Spleen (tissue), 11 donors: ENCODE data around the gene MBD3L3. TPM values are rescaled to one million over a fixed set of nuclear protein-coding genes. Genes with fewer than 3 reads are reported as not detected.
A peak's percentile ranks its signal among the peaks of the same experiment; 100 is the strongest.

Source experiments
- DNase-seq: peaks from one replicate; pipeline ENCODE4 v3.0.0-alpha.2; 2020
- H3K27ac ChIP-seq, 8 donors: fragments of 200-600 bp; sonication (generic) in 7 of 8; 1 replicate in 4 of 8; 2 replicates in 4 of 8; pipeline versions ENCODE4 v1.5.0 to v1.8.0; 2016 to 2021; ENCODE audit warnings: inconsistent platforms in 4 of 8, mild to moderate bottlenecking in 4 of 8, moderate library complexity in 1 of 8
- H3K27me3 ChIP-seq, 7 donors: fragments of 200-600 bp; sonication (generic) in 6 of 7; replicated peaks in 1 of 7; 1 replicate in 4 of 7; 2 replicates in 3 of 7; pipeline versions ENCODE4 v1.5.0 to v1.8.0; 2016 to 2021; ENCODE audit warnings: inconsistent platforms in 3 of 7, mild to moderate bottlenecking in 1 of 7
- H3K36me3 ChIP-seq, 6 donors: fragments of 200-600 bp; sonication (generic) in 5 of 6; 1 replicate in 4 of 6; 2 replicates in 2 of 6; pipeline versions ENCODE4 v1.5.0 to v1.8.0; 2016 to 2021; ENCODE audit warnings: inconsistent platforms in 2 of 6
- H3K4me1 ChIP-seq, 6 donors: fragments of 200-600 bp; sonication (generic) in 5 of 6; 1 replicate in 3 of 6; 2 replicates in 3 of 6; pipeline versions ENCODE4 v1.5.0 to v1.8.0; 2016 to 2021; ENCODE audit warnings: inconsistent platforms in 3 of 6
- H3K4me3 ChIP-seq, 8 donors: fragments of 200-600 bp; sonication (generic) in 7 of 8; 1 replicate in 4 of 8; 2 replicates in 4 of 8; pipeline versions ENCODE4 v1.5.0 to v1.8.0; 2016 to 2021; ENCODE audit warnings: inconsistent platforms in 4 of 8, mild to moderate bottlenecking in 4 of 8, moderate library complexity in 2 of 8
- H3K9me3 ChIP-seq, 8 donors: fragments of 200-600 bp; sonication (generic) in 7 of 8; 1 replicate in 4 of 8; 2 replicates in 4 of 8; pipeline versions ENCODE4 v1.5.0 to v1.8.0; 2016 to 2021; ENCODE audit warnings: inconsistent platforms in 4 of 8
- POLR2A ChIP-seq, 3 donors: fragments of 450-650 bp; IDR thresholded peaks; one replicate each; pipeline ENCODE4 v1.5.1; 2017; ENCODE audit warnings: antibody characterized with exemption in 3 of 3, mild to moderate bottlenecking in 1 of 3
- POLR2AphosphoS5 ChIP-seq, 3 donors: sonication (generic); formaldehyde crosslinking; IDR thresholded peaks; one replicate each; pipeline ENCODE4 v1.5.1; 2017; ENCODE audit warnings: antibody characterized with exemption in 3 of 3
- WGBS, 5 donors: extraction: QIAGEN DNeasy Blood & Tissue Kit in 3 of 5; methylation state at CpG; one replicate each; pipeline versions ENCODE4 v1.1.5 to v1.1.7; 2013 to 2018; 5-methylcytosine and 5-hydroxymethylcytosine counted together
- intact Hi-C: fragments of 100-400 bp; cut with DNase I; formaldehyde crosslinking; loops from one replicate; pipeline ENCODE4 v1.15.0; 2023; ENCODE audit warnings: low total_unique reads
- polyA plus RNA-seq, 3 donors: library from polyadenylated mRNA; stranded (reverse); fragments of 200-250 nt; gene quantifications; one replicate each; pipeline ENCODE4 v1.2.1, GENCODE V29; 2013
- total RNA-seq, 7 donors: library from RNA; depleted of rRNA in 3 of 7; stranded (reverse); fragments of >200 nt in 3 of 7; fragmentation: NEBNext Ultra II Directional in 4 of 7; extraction: Animal tissue kit (Norgen Biotek cat#: 25700) in 4 of 7; gene quantifications; one replicate each; pipeline versions ENCODE4 v1.1.0 to v1.2.1, GENCODE V29; 2016 to 2021
- TF ChIP-seq, protein P1 (sequence below), 11 experiments: fragments of 200-600 bp in 7 of 11; fragments of 450-650 bp in 4 of 11; sonication (generic) in 4 of 11; IDR thresholded peaks in 8 of 11; conservative IDR thresholded peaks in 3 of 11; 1 replicate in 7 of 11; 2 replicates in 4 of 11; pipeline versions ENCODE4 v1.4.0 to v1.8.0; 2016 to 2021; ENCODE audit warnings: antibody characterized with exemption in 11 of 11, inconsistent platforms in 4 of 11, mild to moderate bottlenecking in 1 of 11
- donor health status: healthy with polysubstance abuse.
- donor health status: DM: no; HTN: no; CAD: no; lungs with moderate emphysema.
- donor health status: DM: no; HTN: no; CAD: no.
- donor health status: Bipolar disorder and iron deficiency.
- donor health status: healthy.
- donor health status: DM: no; HTN: no; CAD: no.
- donor health status: DM: yes; HTN: yes; CAD: no.

The MBD3L3 gene
- total and polyA plus RNA-seq, 10 donors: not detected

DNA sequence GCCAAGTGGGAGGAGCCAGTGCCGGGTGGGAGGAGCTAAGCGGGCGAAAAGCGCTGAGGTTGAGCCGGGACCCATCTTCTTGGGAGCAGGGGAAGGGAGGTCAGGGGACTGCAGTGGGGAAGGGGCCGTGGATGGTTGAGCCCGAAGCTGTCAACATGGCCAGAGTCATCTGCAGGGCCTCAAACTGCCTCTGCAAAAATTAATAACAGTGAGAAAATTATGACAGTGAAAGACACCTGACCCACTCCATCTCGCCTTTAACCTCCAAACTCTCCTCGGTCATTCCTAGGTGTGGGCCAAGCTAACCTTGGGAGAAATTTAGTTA, 41.1 kb upstream of the MBD3L3 start:
- H3K36me3 ChIP-seq: peaks cover 0 to 5% (median 0%) of the 10 kb centered on the region in 6 donors
- intact Hi-C loops: no loop called here
- DNase-seq: no peak
- peak overlapping the region; percentile 91 to 97 (median 95) for H3K27ac ChIP-seq
- H3K4me3 ChIP-seq: peak overlapping the region; percentile 46 to 70 (median 58)
- H3K4me1 ChIP-seq: peaks cover 4 to 30% (median 20%) of the 10 kb centered on the region in 6 donors
- TF ChIP-seq POLR2AphosphoS5 (IDR thresholded peaks at IDR 0.05): no peak
- no peak for TF ChIP-seq POLR2A (IDR thresholded peaks at IDR 0.05)
- TF ChIP-seq, protein P1, sequence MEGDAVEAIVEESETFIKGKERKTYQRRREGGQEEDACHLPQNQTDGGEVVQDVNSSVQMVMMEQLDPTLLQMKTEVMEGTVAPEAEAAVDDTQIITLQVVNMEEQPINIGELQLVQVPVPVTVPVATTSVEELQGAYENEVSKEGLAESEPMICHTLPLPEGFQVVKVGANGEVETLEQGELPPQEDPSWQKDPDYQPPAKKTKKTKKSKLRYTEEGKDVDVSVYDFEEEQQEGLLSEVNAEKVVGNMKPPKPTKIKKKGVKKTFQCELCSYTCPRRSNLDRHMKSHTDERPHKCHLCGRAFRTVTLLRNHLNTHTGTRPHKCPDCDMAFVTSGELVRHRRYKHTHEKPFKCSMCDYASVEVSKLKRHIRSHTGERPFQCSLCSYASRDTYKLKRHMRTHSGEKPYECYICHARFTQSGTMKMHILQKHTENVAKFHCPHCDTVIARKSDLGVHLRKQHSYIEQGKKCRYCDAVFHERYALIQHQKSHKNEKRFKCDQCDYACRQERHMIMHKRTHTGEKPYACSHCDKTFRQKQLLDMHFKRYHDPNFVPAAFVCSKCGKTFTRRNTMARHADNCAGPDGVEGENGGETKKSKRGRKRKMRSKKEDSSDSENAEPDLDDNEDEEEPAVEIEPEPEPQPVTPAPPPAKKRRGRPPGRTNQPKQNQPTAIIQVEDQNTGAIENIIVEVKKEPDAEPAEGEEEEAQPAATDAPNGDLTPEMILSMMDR (IDR thresholded peaks at IDR 0.05 in 8 of 11, conservative IDR thresholded peaks at IDR 0.05 in 3 of 11): no peak
- 9 to 14% (median 12%) methylated on average over 9 of the region's 9 CpGs for WGBS, 5 donors
- H3K9me3 ChIP-seq: peaks cover 7 to 39% (median 35%) of the 10 kb centered on the region in 8 donors
- no peaks in the 10 kb centered on the region for H3K27me3 ChIP-seq

DNA sequence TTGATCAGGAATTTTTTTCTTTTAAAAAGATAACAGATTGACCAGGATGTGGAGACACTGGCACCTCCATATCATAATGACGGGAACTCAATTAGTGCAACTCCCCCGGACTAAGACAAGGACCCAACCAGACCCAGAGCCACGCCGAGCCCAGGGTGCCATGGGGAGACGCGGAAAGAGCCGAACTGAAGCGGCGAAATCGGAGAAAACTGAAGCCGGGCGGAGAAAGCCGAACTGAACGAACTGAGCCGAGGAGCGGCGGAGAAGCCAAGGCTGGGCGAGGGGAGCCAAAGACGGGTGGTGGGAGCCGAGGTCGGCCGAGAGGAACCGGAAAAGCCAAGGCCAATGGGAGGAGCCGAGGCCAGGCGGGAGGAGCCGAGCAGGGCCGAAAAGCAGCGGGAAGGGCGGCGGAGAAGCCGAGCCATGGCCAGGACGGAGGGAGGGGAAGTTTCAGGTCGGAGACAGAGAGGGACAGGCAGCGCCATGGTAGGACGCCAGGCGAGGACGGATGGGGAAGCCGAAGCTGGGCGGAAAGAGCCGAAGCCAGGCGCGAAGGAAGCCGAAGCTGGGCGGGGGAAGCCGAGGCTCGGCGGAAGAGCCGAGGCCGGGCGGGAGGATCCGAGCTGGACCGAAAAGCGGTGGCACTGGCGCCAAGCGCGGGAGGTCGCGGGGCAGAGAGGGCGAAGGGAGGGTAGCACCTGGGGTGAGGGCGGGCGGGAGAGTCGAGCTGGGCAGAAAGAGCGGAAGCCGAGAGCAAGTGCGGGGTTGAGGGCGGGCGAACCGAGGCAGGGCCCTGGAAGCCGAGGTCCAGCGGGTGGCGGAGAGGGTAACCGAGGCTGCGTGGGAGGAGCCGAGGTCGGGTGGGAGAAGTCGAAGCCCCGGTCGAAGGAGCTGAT, 40.5 kb upstream of the MBD3L3 start:
- Histone ChIP-seq H3K4me3 (peak overlapping the region; percentile 46 to 70 (median 58)), H3K27me3 (no peaks in the 10 kb centered on the region), H3K9me3 (peaks cover 8 to 45% (median 42%) of the 10 kb centered on the region in 8 donors), H3K4me1 (peaks cover 4 to 30% (median 20%) of the 10 kb centered on the region in 6 donors), H3K27ac (peak overlapping the region; percentile 91 to 97 (median 95)), H3K36me3 (peaks cover 0 to 5% (median 0%) of the 10 kb centered on the region in 6 donors)
- peak; percentile 97 for DNase-seq
- WGBS, 5 donors: 0 to 1% (median 0%) methylated on average over 77 to 78 of the region's 78 CpGs
- intact Hi-C loops: no loop called here
- peak in 1 of 3 donors; percentile 48 for TF ChIP-seq POLR2A (IDR thresholded peaks at IDR 0.05)
- TF ChIP-seq, protein P1 (IDR thresholded peaks at IDR 0.05 in 8 of 11, conservative IDR thresholded peaks at IDR 0.05 in 3 of 11): peak in 1 of 11 experiments; percentile 22
- TF ChIP-seq POLR2AphosphoS5 (IDR thresholded peaks at IDR 0.05): peak; percentile 90 to 94 (median 91)

DNA sequence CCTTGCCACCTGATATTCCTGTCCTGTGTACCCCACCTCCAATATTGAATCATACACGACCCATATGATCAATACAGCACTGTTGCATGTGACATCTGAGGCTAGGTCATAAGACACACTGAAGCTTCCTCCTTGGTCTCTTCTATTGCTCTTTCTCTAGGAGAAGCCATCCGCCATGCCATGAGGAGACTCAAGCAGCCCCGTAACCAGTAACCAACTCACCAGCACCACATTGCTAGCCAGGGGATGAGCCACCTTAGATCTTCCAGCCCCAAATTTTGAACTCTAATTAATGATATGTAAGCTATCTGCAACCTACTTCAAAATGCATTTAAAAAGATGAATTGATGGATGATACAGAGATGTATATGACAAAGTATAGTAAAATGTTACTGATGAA, 39.6 kb upstream of the MBD3L3 start:
- peaks cover 8 to 53% (median 50%) of the 10 kb centered on the region in 8 donors for H3K9me3 ChIP-seq
- H3K36me3 ChIP-seq: peaks cover 0 to 5% (median 0%) of the 10 kb centered on the region in 6 donors
- peak overlapping the region in 2 of 8 donors; percentile 57 to 70 for H3K4me3 ChIP-seq
- no peaks in the 10 kb centered on the region for H3K27me3 ChIP-seq
- H3K27ac ChIP-seq: peak overlapping the region in 7 of 8 donors; percentile 91 to 97 (median 95)
- 93 to 98% (median 96%) methylated on average over 3 of the region's 3 CpGs for WGBS, 5 donors
- intact Hi-C loops: no loop called here
- TF ChIP-seq POLR2AphosphoS5 (IDR thresholded peaks at IDR 0.05) (no peak), POLR2A (IDR thresholded peaks at IDR 0.05) (no peak)
- TF ChIP-seq, protein P1 (IDR thresholded peaks at IDR 0.05 in 8 of 11, conservative IDR thresholded peaks at IDR 0.05 in 3 of 11): no peak
- H3K4me1 ChIP-seq: peaks cover 4 to 30% (median 20%) of the 10 kb centered on the region in 6 donors
- DNase-seq: no peak

DNA sequence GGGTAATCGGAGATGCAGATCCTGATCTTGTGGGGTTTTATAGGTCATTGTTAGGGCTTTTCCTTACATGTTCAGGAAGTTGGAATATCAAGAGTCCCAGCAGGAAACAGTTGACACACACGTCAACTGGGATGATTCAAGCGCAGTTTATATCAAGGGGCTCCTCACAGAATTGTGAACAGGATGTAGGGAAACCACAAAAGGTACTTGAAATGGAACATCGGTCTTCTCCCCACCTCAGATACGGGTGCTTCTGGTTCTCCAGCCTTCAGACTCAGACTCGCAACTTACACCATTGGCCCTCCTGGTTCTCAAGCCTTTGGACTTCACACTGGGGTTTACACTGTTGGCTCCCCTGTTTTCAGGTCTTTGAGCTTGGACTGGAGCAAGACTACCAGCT, 30.5 kb upstream of the MBD3L3 start:
- H3K36me3 ChIP-seq: peaks cover 7 to 57% (median 14%) of the 10 kb centered on the region in 6 donors
- H3K27me3 ChIP-seq: no peaks in the 10 kb centered on the region
- WGBS, 5 donors: 69 to 86% (median 79%) methylated on average over 6 of the region's 6 CpGs
- H3K4me1 ChIP-seq: no peaks in the 10 kb centered on the region
- no peak overlapping the region for H3K27ac ChIP-seq
- no peak for TF ChIP-seq POLR2A (IDR thresholded peaks at IDR 0.05)
- TF ChIP-seq, protein P1 (IDR thresholded peaks at IDR 0.05 in 8 of 11, conservative IDR thresholded peaks at IDR 0.05 in 3 of 11): no peak
- TF ChIP-seq POLR2AphosphoS5 (IDR thresholded peaks at IDR 0.05): no peak
- H3K9me3 ChIP-seq: peaks cover 32 to 100% (median 100%) of the 10 kb centered on the region in 8 donors
- H3K4me3 ChIP-seq: no peak overlapping the region
- intact Hi-C loops: no loop called here
- no peak for DNase-seq
